Hematopoietic multipotent progenitor cell treated with erythropoietin and hydrocortisone succinate and interleukin-3 and kit ligand, for 17 days (in vitro differentiated cells): ENCODE measurements around the gene PCSK5.

Experiments
- DNase-seq: peaks from one replicate; pipeline ENCODE4 v3.0.0-alpha.2; 2015; ENCODE audit warnings: low spot score

The PCSK5 gene

DNA sequence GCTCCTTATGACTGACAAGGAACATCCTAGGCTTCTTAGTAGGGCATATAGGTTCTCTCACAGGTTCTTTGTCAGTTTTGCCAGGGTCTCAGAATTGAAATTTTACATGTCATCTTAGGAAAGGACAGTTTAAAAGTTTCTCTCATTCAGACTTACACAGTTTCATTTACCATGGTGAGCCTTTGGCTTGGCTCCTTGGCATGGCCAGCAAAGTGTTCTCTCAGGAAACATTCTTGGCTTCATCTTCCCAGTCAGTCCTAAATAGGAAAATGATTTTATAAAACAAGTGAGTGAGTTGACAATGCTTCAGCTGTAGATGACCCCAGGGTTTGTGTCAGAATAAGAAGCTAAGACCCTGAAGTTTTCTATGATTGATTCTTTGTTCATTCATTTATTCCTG is 191.6 kb downstream of the PCSK5 start:
- no peak for DNase-seq

DNA sequence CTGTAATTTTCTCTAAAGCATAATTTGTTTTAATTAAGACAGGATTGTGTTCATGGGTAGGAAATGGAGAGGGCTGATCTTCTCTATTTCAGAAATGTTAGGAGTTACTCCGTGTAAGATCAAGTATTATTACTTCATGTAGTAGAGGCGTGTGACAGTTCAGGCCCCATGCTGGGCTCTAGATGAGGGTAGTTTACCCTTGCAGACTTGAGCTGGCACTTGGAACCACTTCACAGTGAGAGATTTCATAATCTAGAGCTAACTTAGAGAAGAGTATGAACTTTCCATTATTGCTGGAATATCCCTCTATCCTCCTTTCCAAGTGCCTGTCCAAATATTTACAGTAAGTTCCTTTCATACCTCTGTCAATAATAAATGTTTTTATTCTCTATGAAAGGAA is 195.1 kb downstream of the PCSK5 start:
- DNase-seq = no peak

DNA sequence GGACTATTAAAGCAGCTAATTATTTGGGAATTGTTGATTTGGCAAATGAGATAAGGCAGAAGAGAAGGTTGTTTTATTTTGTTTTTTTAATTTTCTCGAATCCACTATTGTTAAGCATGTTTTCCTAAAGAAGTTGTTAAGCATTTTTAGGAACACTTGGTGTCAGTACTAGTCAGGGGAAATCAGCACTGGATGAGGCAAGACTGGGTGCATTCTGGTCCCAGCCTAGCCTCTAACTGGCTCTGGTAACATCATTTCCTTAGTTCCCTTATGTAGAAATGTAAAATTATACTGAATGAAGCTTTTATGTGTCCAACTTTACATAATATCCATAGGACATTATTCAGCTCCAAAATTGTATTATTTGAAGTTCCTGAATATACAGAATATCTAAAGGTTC is 196.1 kb downstream of the PCSK5 start:
- DNase-seq = no peak

DNA sequence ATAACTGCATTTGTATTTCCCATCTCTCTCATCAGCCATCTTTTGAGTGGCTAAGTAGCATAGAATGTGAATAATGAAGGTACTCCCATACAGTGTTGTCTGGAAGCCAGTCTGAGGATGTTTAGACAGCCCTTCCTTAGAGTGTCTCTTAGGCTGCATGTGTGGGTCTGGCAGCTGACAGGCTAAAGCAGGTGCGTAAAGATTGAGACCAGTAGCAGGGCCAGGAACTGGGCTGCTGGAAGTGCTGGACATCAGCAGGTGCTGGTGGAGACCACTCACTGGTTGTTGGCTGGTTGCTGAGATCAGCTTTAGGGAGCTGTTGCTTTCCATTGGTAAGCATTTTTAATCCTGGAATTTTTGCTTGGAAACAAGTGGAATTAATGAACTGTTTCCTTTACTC is 197.5 kb downstream of the PCSK5 start:
- no peak for DNase-seq

DNA sequence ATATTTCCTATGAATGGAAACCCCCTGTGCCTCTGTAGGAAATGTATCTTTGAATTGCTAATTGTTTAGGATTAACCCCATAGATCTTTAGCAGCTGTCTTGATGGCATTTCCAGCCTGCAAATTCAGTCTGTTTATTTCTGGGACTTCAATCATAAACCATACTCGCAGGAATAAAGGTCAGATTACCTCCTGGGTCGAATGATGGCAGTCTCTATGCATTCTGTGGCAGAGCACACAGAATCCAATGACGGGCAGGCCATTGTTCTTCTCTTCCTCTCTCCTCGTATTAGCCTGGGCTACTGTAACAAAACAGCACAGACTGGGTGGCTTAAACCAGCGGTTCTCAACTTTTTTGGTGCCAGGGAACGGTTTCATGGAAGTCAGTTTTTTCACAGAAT is 199.9 kb downstream of the PCSK5 start:
- no peak for DNase-seq

DNA sequence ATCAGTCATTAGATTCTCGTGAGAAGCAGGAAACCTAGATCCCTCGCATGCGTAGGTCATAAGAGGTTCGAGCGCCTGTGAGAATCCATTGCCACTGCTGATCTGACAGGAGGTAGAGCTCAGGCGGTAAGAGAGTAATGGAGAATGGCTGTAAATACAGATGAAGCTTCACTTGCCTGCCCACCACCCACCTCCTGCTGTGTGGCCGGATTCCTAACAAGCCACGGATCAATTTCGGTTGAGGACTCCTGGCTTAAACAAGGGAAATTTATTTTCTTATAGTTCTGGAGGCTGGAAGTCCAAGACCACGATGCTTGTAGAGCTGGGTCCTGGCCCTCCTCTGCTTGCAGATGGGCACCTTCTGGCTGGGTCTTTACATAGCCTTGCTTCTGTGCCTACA is 200.4 kb downstream of the PCSK5 start:
- DNase-seq = no peak

DNA sequence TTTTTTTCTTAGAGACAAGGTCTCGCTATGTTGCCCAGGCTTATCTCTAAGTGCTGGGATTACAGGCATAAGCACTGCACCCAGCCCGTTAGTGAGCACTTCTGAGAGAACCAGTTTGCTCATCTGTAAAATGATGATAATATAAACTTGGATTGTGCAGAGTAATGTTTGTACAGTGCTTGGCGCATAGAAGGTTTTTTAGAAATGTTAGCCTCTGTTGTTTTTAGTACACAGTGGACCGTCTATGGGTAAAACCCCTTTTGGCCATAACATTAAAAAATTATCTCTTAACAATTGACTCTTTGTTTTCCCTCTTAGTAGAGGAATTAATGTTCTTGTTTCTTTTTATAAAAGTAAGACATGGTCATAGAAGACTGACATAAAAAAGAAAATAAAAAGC is 202.1 kb downstream of the PCSK5 start:
- DNase-seq = no peak

DNA sequence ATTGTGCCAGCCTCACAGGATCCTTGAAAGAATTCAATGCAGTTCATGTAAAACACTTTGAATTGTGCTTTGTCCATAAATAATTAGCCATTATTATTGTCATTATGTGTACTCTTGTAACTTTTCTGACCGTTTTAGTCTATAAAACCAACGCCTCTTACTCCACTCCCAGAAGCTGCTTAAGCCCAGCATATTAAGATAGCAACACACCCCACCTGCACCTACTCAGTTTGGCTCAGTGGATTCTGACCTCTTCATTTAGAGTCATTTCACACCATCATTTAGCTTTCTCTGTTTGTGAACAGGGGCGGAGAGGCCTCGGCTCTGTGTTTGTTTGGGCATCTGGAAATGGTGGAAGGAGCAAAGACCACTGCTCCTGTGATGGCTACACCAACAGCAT is 205.1 kb downstream of the PCSK5 start:
- no peak for DNase-seq

DNA sequence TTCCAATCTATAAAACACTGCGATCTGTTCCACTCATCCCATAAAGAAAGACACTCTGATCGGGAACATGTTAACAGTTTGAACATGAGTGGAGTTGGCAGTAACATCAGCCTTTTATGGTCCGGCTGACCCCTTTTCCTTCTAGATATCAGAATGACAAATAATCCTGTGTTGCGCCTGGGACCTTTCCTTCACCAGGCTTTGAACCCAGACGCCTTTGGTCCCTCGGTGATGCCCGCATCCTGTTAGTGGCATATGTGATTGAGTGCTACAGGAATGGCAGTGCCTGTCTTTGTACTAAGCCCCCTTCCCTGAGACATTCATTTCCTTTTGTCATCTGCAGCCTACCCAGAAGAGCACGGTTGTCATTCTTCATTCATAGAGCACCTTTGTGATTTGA is 209.0 kb downstream of the PCSK5 start:
- no peak for DNase-seq

DNA sequence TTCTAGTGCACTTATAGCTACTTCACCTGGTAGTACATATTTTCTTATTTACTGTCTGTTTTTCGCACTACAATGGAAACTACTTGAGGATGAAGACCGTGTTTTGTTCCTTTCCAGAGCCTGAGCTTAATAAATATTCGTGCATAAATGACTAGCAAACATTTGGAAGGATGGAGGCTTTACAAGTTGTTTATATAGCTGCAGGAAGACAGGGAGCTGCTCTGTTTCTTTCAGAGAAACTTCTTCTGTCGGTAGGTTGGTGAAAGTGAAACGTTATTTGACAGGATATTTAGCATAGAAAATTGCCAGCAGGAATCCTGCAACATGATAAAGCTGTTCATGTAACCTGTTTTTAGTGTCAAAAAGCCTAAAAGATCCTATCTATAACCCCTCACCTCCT is 210.6 kb downstream of the PCSK5 start:
- DNase-seq = no peak

DNA sequence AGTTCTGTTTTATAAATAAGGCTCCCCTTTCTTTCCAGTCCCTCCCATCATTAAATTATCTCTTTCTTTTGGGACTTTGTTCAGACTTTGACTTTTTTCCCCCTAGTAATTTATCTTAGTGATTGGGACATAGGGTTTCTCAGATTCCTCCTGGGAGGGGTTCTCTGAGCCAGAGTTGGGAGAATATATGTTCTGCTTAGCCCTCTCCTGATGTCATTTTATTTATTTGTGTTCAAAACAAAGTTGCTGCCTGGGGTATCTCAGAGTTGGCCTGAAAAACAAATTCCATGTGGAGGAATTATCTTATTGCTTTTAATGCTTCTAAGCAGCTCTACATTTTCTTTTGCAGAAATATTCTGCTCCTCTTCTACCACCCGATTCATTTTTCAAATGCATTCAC is 211.0 kb downstream of the PCSK5 start:
- no peak for DNase-seq

DNA sequence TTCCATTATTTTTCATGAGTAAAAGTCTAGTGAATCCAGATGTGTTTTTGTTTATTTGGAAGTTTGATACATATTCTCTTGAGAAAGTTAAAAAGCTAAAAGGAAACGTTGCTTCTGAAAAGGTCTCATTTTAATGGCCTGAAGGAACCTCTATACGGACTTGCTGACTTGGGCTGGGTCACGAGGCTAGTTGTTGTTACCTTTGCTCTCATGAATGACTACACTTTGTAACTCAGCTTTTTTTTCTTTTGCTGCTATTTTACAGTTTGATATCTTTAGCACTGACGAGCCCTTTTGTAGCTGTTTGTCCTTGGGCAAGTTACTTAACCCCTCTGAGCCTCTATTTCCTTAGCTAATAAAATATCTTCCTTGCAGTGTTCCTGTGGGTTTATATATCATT is 211.5 kb downstream of the PCSK5 start:
- no peak for DNase-seq

DNA sequence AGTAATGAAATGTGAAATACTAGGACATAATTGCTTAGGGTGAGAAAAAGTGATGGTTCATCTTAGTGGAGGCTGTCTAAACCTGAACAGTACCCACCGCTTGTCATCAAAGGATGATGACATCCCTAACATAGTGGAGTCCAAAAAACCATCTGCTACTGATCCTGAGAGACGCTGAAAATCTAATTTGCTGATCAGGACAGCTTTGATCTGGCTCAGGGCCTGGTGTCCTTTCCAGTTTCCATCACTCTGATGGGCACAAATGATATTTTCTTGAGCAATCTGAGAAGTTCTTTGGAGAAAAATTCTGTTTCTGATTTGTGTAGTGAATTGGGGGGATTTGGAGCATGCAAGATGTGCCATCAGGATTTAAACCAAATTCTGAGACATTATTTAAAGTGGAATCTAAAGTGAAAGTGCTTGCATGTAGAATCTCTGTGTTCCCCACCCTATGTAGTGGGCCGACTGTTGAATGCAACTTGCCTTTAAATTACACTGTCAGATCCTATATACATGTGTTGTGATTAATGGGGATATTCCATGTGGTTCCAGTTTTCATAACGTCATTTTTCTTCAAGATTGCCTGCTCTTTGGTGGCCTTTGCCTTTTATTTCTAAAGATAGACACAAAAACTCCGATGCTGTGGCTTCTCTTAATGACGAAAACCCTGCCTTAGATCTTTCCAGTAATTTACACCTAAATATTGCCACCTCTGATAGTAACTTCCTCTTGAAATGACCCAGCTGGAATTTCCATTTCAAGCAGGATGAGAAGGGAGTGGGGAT is 213.2 kb downstream of the PCSK5 start:
- no peak for DNase-seq

DNA sequence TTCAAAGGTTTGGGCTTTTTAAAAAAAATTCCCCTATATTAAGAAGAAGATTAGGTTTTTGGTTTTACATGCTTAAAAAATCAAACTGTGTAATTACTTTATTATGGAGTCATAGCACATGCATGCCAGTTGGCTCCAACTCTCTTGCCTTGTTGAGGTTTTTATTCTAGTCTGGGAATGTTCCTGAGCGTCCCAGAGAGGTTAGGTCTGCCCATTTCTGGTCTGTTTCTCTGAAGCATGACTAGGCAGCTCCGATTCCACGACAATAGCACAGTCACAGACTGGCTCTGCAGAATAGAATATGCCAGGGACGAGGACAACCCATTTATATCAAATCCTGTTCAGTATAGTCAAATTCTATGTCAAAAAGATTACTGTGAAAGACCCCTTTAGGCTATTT is 217.0 kb downstream of the PCSK5 start:
- DNase-seq = no peak

DNA sequence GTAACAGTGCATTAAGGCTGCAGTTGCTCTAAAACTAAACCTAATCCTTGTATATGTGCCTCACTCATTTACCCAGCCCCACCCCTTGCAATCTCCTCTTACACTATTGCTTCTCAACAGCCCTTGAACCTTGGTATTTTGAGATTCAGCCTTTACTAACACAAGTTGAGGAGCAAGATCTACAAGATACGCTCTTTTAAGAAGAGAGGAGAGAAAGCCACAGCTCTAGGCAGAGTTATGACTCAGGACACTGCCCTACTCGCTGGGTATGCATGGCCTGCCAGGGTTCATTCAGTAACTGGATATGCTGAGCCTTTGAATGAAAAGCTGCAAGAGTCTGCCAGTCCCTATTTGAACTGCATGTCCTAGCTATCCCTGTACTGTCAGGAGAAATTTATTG is 219.5 kb downstream of the PCSK5 start:
- no peak for DNase-seq

DNA sequence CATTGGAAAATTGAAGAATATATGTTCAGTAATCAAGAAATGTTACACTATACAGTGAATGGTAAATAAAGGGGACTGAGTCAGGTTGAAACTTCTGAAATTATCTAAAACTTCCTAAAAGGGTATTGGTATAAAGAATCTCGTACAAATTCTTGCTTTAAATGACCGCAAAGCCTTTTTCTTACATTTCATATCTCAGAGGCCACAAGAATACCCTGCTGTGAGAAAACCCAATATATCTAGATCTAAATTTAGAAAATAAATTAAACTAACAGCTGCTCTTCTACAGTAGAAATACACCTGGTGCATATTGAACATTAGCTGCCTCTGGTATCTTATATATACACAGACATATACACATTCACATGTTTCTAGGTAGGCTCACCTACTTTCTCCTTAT is 221.7 kb downstream of the PCSK5 start:
- DNase-seq = no peak

DNA sequence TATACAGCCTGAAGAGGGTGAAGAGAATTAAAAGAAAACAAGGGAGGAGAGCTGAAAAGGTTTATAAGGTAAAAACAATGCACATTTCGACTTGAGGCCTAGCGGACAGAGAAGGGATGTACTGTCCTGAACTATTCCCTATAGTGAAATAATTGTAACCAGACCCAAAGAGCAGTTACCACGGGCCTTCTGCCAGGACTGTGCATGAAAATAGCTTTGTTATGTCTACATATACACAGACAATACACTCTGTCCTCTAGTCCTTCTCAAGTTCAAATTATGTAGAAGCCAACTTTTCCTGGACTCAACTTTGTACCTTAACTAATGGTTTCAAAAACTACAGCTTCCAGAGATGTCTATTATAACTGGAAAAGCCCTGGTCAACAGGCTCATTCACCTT is 223.7 kb downstream of the PCSK5 start:
- no peak for DNase-seq

DNA sequence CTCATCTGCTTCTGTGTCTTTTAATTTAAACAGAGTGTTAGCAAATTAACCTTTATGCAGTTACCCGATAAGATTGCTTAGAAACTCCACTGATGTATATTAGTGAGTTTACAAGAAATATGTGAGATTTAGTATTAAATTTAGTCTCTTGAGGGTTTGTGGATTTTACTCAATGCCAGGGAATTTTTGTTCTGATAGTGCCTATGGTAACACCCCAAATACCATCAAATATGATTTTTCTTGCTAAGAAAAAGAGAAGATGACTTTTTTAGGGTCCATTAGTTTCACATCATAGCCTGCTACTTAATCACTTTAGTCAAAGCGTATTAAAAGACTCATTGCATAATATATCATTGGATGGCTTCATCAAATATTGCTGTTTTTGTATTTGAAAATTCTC is 224.9 kb downstream of the PCSK5 start:
- DNase-seq = no peak

DNA sequence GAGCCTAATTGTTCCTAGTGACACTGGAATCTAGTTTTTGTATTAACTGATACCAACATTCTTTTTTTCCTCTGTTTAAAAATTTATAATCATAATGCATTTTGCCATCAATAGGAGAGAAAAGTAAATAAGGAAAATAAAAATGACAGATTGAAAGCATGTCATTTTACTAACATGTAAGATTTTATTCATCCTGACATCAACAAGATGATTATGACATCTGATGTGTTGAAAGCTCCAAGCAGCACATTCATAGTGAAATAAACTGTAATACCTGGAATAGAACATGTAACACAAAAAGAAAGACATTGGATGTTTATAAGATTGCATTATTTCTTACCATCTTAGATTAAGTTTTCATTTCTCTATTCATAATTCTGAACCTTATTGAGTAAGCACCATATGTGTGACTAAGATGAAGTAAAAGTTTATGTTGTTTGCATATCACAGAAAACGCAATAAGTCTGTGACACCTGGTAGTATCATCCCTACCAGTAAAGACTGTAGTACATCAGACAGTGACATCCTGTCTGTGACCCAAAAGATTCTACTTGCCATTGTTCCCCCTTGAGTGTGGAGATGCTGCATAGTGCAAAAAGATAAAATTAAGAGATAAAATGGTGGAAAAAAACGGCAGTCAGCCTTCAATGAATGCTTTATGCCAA is 225.6 kb downstream of the PCSK5 start:
- DNase-seq = no peak

DNA sequence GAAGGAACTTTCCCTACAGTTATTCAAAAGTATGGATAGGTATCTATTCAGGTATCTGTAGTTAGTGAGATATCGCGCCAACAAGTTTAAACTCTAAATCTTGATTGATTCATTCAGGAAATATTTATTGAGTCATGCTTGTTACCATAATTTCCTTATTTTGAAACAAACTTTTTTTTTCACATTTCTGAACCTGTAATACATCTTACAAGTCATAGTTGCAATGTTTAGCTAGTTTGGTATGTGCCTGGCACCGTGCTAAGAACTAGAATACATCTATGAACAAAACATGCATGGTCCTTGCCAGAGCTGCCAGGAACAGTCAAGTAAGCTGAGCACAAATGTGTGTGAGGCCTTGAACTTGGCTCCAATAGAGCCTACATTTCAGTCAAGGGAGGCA is 226.4 kb downstream of the PCSK5 start:
- no peak for DNase-seq

DNA sequence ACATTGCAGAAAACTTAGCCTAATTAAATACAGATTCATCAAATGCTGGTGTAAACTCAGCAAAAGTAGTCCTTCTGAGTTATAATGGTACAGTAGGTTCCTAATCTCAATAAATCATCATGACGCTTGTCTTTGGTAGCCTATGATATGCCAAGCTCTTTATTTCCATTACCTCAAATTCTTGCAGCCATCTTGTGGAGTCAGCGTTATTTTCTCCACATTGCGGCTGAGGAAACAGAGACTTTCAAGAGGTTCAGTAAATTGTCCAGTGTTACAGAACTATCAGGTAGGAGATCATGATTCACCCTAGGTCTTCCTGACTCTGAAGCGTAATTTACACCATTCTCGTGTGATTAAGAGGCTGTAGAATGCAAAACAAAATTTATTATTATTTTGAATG is 237.2 kb downstream of the PCSK5 start:
- DNase-seq = no peak

DNA sequence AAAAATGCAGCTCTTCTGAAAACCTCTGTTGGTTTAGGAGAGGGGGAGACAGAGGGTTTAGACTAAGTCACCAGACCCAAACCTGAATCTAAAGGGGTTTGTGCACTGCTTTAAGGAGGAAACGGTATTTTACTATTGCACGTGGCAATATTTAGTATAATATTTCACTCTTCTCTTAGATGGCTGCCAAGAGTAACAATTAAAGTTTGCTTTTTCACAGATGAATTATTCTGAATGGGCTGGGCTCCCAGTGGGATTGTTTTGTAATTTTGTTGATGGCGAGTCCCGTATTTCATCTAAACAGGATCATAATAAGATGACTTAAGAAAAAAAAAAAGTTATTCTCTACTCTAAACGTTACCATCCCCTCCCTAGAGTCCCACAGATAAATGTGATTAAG is 245.4 kb downstream of the PCSK5 start:
- DNase-seq = no peak

DNA sequence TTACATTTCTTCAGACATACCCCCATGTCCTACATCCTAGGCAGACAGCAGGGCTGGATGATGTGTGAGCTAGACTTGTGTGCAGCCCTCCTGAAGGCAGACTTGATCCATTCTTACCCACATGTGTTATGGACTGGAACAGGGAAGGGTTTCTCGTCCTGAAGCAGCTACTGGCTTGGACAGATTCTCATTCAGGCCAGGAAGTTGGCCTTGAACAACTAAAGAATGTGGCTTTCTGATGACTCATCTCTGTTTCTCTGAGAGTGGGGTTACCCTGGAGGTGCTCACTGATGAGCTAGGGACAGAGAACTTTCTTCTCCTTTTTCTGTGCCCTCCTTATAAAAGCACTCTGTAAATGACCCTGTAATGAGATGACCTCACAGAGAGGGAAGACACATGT is 246.5 kb downstream of the PCSK5 start:
- DNase-seq = no peak

DNA sequence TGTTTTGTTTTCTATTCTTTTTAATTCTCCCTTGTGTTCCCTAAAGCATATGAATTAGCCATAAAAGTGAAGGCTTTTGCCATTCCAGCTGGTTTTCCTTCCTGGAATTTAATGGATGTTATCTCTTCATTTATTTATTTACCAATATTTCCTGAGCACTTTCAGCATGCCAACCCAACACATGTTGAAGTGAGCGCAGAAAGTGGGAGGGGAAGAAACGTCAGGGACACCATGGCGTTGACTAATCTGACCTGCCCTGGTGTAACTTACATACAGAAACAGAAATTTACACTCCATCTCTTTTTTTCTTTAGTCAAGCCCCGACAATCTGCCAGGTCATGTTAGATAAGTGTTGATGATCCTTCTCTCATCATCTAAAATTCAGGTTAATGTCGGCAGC is 247.5 kb downstream of the PCSK5 start:
- no peak for DNase-seq
